Measurements from ENCODE around the gene STON1. TPM values are rescaled to one million over a fixed set of nuclear protein-coding genes. Genes with fewer than 3 reads are reported as not detected.

The STON1 gene
- total and polyA plus RNA-seq, 2 donors (not counting 3 experiments of a cell fraction or from before 2014, with no cell fraction given): 6.3 to 12.1 TPM

- POLR2A ChIA-PET: no interaction called here
- H3K9me1 ChIP-seq (replicated peaks; ENCODE audit: control insufficient read depth, extremely low read depth, insufficient read depth, low read length): no peaks in the 10 kb centered on the region
- H3K4me3 ChIP-seq (replicated peaks in 1 of 3; ENCODE audit: insufficient read depth in 1 of 3, low read depth in 1 of 3, low read length in 3 of 3): no peak overlapping the region
- no peaks in the 10 kb centered on the region for H3K9me3 ChIP-seq (replicated peaks; ENCODE audit: control insufficient read depth, insufficient read depth, low read length)
- FAIRE-seq (no peak), DNase-seq (ENCODE audit: low read depth, low spot score) (no peak)
- H3K27me3 ChIP-seq (ENCODE audit: control insufficient read depth in 2 of 2, insufficient read depth in 2 of 2, low read length in 2 of 2): no peaks in the 10 kb centered on the region
- H3K36me3 ChIP-seq (ENCODE audit: control insufficient read depth in 2 of 2, extremely low read depth in 1 of 2, insufficient read depth in 2 of 2, low read length in 2 of 2): no peaks in the 10 kb centered on the region
- no peak overlapping the region for H3K9ac ChIP-seq (replicated peaks; ENCODE audit: extremely low read depth, insufficient read depth, low read length)
- H3K4me2 ChIP-seq (ENCODE audit: insufficient read depth, low read length): no peak overlapping the region
- H3K79me2 ChIP-seq (ENCODE audit: control insufficient read depth, insufficient read depth, low read length): no peaks in the 10 kb centered on the region
- no peak for TF ChIP-seq MYC (IDR thresholded peaks at IDR 0.05; ENCODE audit: low read depth, low read length)
- no peak for TF ChIP-seq FOS (IDR thresholded peaks at IDR 0.05; ENCODE audit: borderline replicate concordance, insufficient read depth, low read length)
- no peak for TF ChIP-seq POLR2AphosphoS5 (IDR thresholded peaks at IDR 0.05; ENCODE audit: insufficient read depth, low read depth, low read length)
- no peak for TF ChIP-seq POLR2A (IDR thresholded peaks at IDR 0.05; ENCODE audit: low read depth, low read length)
- no peak for TF ChIP-seq CTCF (IDR thresholded peaks at IDR 0.05; ENCODE audit: extremely low read depth in 1 of 2, insufficient read depth in 1 of 2, low read depth in 1 of 2, low read length in 2 of 2)
- TF ChIP-seq GATA2 (IDR thresholded peaks at IDR 0.05; ENCODE audit: insufficient read depth, insufficient read length, low read depth, low read length): no peak
- TF ChIP-seq MAX (IDR thresholded peaks at IDR 0.05; ENCODE audit: insufficient read depth, insufficient read length): no peak
- TF ChIP-seq JUN (IDR thresholded peaks at IDR 0.05; ENCODE audit: borderline replicate concordance, insufficient read depth, insufficient read length, low read depth): no peak
- no peak for TF ChIP-seq EZH2 (IDR thresholded peaks at IDR 0.05; ENCODE audit: borderline replicate concordance, low read depth, low read length, severe bottlenecking)
- no peak overlapping the region for H3K27ac ChIP-seq (ENCODE audit: insufficient read depth, low read depth, low read length)
- dilution Hi-C loops (cut with MboI; ENCODE audit: extremely low pct_ligation_motif_present, low sequenced_read_pairs): no loop called here
- H3K4me1 ChIP-seq (ENCODE audit: control insufficient read depth, extremely low read depth, insufficient read depth, low read length): no peaks in the 10 kb centered on the region
- peak overlapping the region; percentile 59 for H2AFZ ChIP-seq (ENCODE audit: low read depth, low read length)
- H4K20me1 ChIP-seq (replicated peaks; ENCODE audit: control insufficient read depth, extremely low read depth, insufficient read depth, low read length): no peaks in the 10 kb centered on the region
- BruUV-seq (replicated peaks): no TSS peak
- CTCF ChIA-PET: interaction anchor here (0.6 to 2.7 kb wide), 24 partner anchors 10 to 1813 kb away, joined by 3 to 37 read pairs (median 3); no protein-coding TSS in a partner anchor
- intact Hi-C loops (cut with micrococcal nuclease): loop anchor here (1.0 to 10.0 kb wide), 5 partner anchors 78 to 734 kb away; partner anchors contain the start of gene FBXO11
These were observed 58.8 kb downstream of the STON1 start for GRCh38 chr2:48588745-48589144.

Data from endothelial cell of umbilical vein (primary cell).